Astrocyte of the cerebellum (primary cell): ENCODE measurements around the gene TNFRSF4.

Experiments used
- DNase-seq: peaks from one replicate; pipeline ENCODE4 v3.0.0-alpha.2; 2011; ENCODE audit warnings: low read depth
- H3K4me3 ChIP-seq: 2 replicates; pipeline ENCODE4 v1.5.1; 2011; ENCODE audit warnings: mild to moderate bottlenecking, low read depth, low read length, moderate library complexity
- in situ Hi-C: cut with HindIII; loops from 2 replicates; pipeline ENCODE4 v1.10.0; 2017; ENCODE audit warnings: low sequenced_read_pairs
- TF ChIP-seq, protein P1 (sequence below): IDR thresholded peaks from 2 replicates; pipeline ENCODE4 v1.5.1; 2012; ENCODE audit warnings: low read length, low read depth, moderate library complexity, mild to moderate bottlenecking; ENCODE audit errors: missing control alignments

TNFRSF4 gene

DNA sequence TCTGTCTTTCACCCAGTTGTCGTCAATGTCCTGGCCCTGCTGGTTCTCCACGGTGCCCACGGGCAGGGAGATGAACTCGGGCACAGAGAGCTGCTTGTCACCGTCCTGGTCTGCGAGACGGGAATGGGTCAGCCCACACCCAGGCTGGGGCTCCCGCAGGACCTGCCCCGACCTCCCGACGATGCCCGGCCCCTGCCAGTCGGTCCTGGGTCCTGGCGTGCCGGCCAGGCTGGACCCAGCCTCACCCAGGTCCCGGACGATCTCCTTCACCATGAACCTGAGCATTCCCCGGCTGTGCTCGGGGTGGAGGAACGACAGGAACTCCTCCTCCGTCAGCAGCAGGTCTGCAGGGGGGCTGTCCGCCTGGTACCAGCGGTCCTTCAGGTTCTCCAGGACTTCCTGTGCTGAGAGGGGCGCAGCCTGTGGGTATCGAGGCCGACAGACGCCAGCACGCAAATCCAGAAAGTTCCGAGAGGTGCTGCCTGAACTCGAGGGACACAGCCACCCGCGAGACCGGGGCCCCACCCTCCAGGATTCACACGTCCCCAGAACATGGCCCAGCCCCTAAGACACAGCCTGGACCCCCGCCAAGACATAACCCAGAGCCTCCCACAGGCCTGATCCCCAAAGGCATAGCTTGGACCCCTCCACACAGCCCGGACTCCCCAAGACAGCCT, 4.7 kb upstream of the TNFRSF4 start:
- in situ Hi-C loops, result no loop called here
- DNase-seq, result no peak
- H3K4me3 ChIP-seq, result no peak overlapping the region
- TF ChIP-seq, protein P1, sequence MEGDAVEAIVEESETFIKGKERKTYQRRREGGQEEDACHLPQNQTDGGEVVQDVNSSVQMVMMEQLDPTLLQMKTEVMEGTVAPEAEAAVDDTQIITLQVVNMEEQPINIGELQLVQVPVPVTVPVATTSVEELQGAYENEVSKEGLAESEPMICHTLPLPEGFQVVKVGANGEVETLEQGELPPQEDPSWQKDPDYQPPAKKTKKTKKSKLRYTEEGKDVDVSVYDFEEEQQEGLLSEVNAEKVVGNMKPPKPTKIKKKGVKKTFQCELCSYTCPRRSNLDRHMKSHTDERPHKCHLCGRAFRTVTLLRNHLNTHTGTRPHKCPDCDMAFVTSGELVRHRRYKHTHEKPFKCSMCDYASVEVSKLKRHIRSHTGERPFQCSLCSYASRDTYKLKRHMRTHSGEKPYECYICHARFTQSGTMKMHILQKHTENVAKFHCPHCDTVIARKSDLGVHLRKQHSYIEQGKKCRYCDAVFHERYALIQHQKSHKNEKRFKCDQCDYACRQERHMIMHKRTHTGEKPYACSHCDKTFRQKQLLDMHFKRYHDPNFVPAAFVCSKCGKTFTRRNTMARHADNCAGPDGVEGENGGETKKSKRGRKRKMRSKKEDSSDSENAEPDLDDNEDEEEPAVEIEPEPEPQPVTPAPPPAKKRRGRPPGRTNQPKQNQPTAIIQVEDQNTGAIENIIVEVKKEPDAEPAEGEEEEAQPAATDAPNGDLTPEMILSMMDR, result no peak

DNA sequence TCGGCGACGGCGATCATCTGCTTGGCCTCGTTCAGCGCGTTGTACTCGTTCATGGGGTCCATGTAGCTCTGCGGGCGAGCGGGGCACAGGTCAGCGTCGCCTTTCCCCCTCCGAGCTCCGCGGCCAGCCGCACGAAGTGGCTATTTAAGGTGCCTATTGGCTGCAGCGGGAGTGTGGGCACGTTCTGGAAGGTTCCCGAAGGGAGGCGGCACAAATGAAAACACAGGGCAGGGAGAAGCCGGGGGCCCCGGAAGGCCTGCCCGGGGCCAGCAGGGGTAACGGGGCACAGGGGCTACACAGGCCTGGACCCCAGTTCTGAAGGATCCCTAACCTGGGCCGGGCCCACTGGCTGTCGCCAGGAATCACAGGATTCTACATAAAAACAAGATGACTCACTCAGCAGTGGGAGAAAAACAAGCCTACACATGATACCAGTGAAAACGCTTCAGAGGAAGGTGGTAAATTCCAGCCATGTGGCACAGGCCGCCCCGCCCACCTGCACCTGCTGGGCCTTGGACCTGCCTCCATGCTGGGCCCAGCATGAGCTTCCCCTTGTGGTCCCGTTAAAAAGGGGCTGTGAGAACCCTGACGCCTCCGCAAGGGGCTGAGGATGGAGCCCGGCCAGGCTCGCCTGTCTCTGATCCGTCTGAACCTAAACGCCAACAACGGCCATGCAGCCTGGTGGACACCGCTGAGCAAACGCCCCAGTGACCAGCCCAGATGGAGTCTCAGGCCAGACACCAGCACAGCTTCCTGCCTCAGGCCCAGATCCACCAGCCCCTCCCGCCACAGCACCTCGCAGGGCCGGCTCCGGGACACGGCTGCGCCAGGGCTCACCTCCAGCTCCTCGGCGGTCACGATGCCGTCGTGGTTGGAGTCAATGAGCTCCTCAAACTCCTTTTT, 3.9 kb upstream of the TNFRSF4 start:
- H3K4me3 ChIP-seq, result no peak overlapping the region
- DNase-seq, result no peak
- in situ Hi-C loops, result no loop called here
- TF ChIP-seq, protein P1, result no peak

DNA sequence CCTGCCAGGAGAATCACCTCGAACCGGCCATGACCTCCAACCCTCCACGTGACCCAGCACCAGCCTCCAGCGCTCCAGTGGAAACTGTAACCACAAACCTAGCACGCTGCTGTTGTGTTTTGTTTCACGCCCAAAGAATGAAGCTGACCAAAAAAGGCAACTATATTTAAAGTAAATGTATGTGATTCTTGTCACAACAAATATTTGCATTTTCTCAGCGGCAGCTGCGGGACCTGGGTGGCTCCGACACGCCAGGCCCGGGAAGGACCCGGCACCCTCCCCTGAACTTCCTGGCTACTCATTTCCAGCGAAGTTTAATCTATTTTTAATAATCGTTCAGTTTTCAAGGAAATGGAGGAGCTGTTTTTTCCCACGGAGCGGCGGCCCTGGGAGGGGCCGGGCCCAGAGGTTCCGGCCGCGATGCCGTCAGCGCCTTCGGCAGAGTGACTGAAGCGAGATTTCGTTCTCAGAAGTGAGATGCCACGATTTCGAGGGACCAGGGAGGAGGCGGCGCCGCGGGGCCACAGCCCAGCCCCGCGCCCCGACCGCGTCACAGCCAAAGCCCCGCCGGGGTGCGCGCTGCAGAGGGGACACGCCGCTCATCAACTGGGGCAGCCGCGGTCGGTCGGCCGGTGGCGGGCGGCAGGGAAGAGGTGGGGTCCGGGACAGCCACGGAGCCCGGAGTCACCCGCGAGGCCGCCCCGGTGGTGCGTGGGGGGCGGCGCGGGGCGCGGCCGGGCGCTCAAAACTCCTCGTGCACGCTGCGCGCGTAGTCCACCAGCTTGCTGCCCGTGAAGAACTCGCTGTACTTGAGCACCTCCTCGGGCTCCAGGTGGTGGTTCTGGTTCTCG, 3.0 kb upstream of the TNFRSF4 start:
- DNase-seq, result no peak
- TF ChIP-seq, protein P1, result no peak
- H3K4me3 ChIP-seq, result no peak overlapping the region
- in situ Hi-C loops, result no loop called here

DNA sequence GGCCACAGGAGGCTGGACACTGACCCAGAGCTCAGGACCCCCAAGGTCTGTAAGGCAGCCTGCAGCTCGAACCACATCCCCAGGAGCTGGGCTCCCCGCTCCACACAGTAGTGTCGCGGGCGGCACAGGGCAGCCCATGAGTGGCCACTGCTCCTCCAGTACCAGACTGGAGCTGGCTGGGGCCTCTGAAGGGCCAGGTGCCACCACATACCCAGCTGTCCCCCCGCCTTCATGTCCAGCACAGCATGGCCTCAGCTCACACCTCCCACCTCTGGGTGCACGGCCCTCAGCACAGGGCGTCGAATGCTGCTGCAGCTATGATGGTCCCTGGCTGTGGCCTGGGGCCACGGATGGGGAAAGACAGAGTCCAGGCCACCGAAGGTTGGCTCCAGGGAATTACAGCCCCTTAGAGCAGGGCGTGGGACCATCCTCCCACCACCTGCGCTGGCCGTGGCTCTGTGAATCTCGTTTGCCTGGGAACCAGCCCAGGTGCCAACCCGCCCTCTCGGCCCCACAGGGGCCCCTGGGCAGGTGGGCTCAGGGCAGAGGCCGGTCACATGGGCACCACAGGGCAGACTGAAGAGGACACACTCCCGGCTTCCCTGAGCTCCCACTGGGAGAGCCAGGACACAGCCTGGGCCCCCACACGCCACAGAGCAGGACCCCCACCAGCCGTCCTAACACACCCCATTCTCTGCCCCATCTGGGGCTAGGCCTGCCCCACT, 2.1 kb upstream of the TNFRSF4 start:
- DNase-seq, result no peak
- in situ Hi-C loops, result no loop called here
- TF ChIP-seq, protein P1, result no peak
- no peak overlapping the region for H3K4me3 ChIP-seq

DNA sequence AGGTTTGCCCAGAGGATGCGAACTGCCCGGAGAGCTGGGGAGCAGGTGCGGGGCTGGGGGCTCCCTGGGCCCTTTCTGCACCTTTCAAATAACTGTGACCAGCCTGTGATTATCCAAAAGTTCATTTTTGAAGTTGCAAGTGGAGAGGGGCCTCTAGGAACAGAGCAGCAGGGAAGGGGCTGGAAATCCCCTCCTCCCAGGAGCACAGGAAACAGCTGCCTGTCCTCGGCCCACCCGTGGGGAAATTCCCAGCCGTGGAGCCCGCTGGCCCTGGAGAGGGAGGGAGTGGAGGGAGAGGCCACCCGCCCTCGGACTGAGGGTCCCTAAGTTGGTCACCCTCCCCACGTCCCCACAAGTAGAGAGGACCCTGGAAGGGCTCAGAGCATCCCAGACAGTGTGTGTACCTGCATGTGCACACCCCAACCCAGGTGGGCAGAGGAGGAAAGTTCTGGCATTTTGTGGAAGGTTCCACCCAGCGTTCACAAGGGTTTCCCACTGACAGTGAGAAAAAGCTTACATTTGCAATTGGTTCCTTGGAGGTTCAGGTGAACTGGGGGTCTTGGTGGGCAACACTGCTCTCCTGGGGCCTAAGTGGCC, 1.2 kb upstream of the TNFRSF4 start:
- TF ChIP-seq, protein P1, result no peak
- in situ Hi-C loops, result no loop called here
- H3K4me3 ChIP-seq, result no peak overlapping the region
- DNase-seq, result no peak
